ENCODE measurements around the gene TLR7. TPM values are rescaled to one million over a fixed set of nuclear protein-coding genes. Genes with fewer than 3 reads are reported as not detected.

The TLR7 gene
- total RNA-seq, 1 donor from 2014 or later: not detected

- no peak for DNase-seq (ENCODE audit: extremely low read depth, low read depth, low spot score)
Observed at GRCh38 chrX:12922599-12922919, 55.7 kb downstream of the TLR7 start.

GRCh38 chrX:12929701-12930100 lies 62.8 kb downstream of the TLR7 start:
- no peak for DNase-seq (ENCODE audit: extremely low read depth, low read depth, low spot score)

DNA sequence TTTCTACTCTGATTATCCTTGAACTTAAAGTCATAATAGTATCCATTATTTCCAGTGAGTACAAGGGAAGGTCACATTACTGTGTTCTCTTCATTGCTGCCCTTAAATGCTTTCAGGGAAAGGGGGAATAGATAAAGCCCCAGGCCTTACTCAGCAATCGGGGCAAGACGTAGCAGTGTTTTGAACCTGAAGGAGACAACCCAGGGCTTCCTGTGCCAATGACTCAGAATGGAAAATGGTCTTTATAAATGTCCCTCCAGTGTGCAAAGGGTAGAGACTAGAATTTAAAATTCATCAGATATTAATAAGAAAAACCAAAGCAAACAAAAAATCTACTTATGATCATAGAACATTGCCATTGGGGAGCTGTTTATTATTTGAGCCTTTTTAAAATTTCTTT lies 63.3 kb downstream of the TLR7 start:
- DNase-seq (ENCODE audit: extremely low read depth, low read depth, low spot score): no peak

DNA sequence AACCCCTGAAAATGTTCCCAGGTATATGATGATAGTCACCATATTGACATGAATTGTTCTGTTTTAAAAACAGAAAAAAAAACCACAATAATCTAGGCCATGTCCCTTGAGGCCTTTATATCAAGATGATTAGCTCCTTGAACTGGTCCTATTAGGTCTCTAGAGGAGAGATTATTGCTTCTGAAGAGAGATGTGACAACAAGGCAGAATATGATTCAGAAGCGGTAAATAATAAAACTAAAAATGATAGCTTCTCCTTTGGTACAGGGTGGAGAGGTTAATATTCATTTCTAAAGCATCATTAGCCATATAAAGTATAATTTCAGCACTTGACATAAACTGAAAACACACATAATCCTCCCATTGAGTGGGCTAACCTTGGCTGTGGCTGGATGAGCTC lies 65.4 kb downstream of the TLR7 start:
- no peak for DNase-seq (ENCODE audit: extremely low read depth, low read depth, low spot score)

- DNase-seq (ENCODE audit: extremely low read depth, low read depth, low spot score): no peak
Observed at GRCh38 chrX:12934850-12935249, 68.0 kb downstream of the TLR7 start.

DNA sequence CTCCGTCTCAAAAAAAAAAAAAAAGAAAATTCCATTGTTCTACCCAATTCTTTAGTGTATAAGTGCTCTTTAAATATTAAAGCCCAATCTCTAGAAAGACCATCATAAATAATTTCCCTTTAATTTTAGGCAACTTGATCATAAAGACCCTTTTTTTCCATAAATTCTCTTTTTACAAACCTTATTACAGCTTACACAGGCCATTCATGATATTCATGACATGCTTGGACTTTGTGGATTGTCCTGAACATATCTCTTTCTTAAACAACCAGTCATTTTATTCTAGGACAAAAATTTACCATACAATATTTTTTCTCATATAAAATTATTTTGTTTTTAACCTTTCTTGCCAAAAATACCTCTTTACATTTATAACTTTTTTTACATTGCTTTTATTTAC lies 70.1 kb downstream of the TLR7 start:
- no peak for DNase-seq (ENCODE audit: extremely low read depth, low read depth, low spot score)

Other genes starting within 250 kb of the TLR7 start
- 14.0 and 17.6 TPM in 2 replicates for gene PRPS2, start 75.7 kb upstream of the TLR7 start, total RNA-seq
- gene TLR8, start 39.5 kb downstream of the TLR7 start, total RNA-seq: not detected in 2 replicates
- 9,789 and 9,882 TPM in 2 replicates for gene TMSB4X, start 108.0 kb downstream of the TLR7 start, total RNA-seq
- not detected in 2 replicates for gene FAM9C, start 177.5 kb downstream of the TLR7 start, total RNA-seq

Data from glomerular endothelial cell (primary cell).